Measurements from ENCODE around the gene TAF3. TPM values are rescaled to one million over a fixed set of nuclear protein-coding genes. Genes with fewer than 3 reads are reported as not detected.
"Not testable (repeated sequence)": the region's sequence is repeated elsewhere in the genome, so short reads cannot be mapped to it uniquely, and the experiment has no call there.

TAF3 gene
- total and polyA plus RNA-seq, 11 donors: 5.7 to 14.0 (median 10.3) TPM

DNA sequence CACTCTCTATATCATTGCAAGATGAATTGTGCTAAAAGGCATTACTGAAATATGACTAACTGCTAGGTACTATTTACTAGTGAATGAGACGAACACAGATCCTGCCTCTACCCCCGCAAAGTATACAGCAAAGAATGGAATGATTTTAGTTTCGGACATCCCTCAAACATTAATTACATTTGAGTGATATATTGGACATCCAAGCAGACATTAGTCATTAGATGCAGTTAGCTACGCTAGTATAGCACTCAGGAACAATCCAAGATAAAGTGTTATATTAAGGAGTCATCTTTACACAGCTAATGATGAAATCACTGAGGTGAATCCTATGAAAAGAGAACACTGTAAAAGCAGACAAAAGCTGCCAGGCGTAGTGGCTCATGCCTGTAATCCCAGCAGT lies 7.3 kb upstream of the TAF3 start:
- WGBS, 4 donors: 89 to 94% (median 92%) methylated on average over 5 of the region's 5 CpGs
- H3K36me3 ChIP-seq: peaks cover 0 to 37% (median 32%) of the 10 kb centered on the region in 9 donors
- no peaks in the 10 kb centered on the region for H3K27me3 ChIP-seq

DNA sequence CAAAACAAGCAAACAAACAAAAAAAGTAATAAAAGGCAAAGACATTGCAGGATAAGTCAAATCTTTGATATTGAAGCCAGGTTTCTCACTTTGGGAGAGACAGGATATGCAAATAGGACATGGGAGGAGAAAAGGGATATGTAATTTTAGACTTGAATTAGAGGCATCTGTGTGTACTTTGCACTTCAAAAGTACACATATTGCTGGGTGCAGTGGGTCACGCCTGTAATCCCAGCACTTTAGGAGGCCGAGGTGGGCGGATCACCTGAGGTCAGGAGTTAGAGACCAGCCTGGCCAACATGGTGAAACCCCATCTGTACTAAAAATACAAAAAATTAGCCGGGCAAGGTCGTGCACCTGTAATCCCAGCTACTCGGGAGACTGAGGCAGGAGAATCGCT lies 6.6 kb upstream of the TAF3 start:
- H3K27ac ChIP-seq; H3K9me3 ChIP-seq; DNase-seq; intact Hi-C loops (cut with DNase I); ATAC-seq; H3K4me1 ChIP-seq; H3K27me3 ChIP-seq; H3K4me3 ChIP-seq: not testable (repeated sequence)
- 68 to 79% (median 76%) methylated on average over 7 of the region's 7 CpGs for WGBS, 4 donors
- H3K36me3 ChIP-seq: peaks cover 0 to 29% (median 25%) of the 10 kb centered on the region in 9 donors

More for the DNA sequence above, 7.3 kb upstream of the TAF3 start:
- H3K4me3 ChIP-seq: no peak overlapping the region
- ATAC-seq: no peak
- H3K4me1 ChIP-seq: no peaks in the 10 kb centered on the region
- no peaks in the 10 kb centered on the region for H3K9me3 ChIP-seq
- no peak for DNase-seq
- TF ChIP-seq, protein P1, sequence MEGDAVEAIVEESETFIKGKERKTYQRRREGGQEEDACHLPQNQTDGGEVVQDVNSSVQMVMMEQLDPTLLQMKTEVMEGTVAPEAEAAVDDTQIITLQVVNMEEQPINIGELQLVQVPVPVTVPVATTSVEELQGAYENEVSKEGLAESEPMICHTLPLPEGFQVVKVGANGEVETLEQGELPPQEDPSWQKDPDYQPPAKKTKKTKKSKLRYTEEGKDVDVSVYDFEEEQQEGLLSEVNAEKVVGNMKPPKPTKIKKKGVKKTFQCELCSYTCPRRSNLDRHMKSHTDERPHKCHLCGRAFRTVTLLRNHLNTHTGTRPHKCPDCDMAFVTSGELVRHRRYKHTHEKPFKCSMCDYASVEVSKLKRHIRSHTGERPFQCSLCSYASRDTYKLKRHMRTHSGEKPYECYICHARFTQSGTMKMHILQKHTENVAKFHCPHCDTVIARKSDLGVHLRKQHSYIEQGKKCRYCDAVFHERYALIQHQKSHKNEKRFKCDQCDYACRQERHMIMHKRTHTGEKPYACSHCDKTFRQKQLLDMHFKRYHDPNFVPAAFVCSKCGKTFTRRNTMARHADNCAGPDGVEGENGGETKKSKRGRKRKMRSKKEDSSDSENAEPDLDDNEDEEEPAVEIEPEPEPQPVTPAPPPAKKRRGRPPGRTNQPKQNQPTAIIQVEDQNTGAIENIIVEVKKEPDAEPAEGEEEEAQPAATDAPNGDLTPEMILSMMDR (IDR thresholded peaks at IDR 0.05): no peak
- no peak for TF ChIP-seq POLR2A (IDR thresholded peaks at IDR 0.05)
- intact Hi-C loops (cut with DNase I): no loop called here
- no peak overlapping the region for H3K27ac ChIP-seq

DNA sequence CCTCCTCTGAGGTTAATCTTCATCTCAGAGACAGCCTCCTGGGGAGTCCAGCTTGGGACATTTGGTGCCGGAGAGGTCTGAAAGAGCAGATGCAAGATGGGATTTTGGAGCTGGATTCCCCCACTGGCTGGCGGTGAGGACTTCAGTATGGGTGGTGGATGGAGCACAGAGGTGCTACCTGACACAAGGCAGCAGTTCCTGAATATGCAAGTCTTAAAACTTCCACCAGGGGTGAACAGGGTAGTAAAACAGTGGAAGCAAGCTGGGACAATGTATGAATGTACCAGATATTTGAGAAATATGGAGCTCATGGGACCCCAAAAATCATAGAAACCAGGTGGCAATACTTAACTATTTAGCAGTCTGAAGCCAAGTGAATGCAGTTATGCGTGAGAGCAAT lies 4.8 kb upstream of the TAF3 start:
- Histone ChIP-seq H3K27me3 (no peaks in the 10 kb centered on the region), H3K27ac (no peak overlapping the region), H3K36me3 (peaks cover 0 to 12% (median 7%) of the 10 kb centered on the region in 9 donors), H3K4me1 (peaks cover 0 to 8% (median 1%) of the 10 kb centered on the region in 12 donors), H3K4me3 (no peak overlapping the region), H3K9me3 (no peaks in the 10 kb centered on the region)
- intact Hi-C loops (cut with DNase I): no loop called here
- DNase-seq (no peak), ATAC-seq (no peak)
- no peak for TF ChIP-seq POLR2A (IDR thresholded peaks at IDR 0.05)
- TF ChIP-seq, protein P1 (IDR thresholded peaks at IDR 0.05): no peak
- 66 to 76% (median 70%) methylated on average over 3 of the region's 3 CpGs for WGBS, 4 donors

DNA sequence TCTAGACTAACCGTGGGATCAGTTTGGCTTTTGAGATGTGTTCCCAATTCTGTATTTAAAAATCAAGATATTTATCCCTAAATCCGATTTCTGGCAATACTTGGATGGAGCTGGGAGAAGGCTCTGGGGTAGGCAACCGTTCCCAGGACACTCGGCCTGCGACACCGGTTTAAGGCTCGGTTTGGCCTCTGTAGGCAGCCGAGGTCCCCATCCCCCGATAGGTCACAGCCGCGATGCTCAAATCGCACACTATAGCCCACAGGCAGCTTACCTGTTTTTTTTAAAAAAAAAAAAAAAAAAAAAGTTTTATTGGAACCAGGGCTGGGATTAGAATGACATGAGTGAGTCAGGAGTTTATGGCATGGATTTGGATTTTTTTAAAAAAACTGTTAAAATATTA lies 729 bp upstream of the TAF3 start:
- peak overlapping the region; percentile 84 to 99 (median 95) for H3K4me3 ChIP-seq
- H3K9me3 ChIP-seq: no peaks in the 10 kb centered on the region
- peaks cover 4 to 29% (median 18%) of the 10 kb centered on the region in 12 donors for H3K4me1 ChIP-seq
- H3K27me3 ChIP-seq: no peaks in the 10 kb centered on the region
- peak overlapping the region in 1 of 12 donors; percentile 80 for H3K27ac ChIP-seq
- intact Hi-C loops (cut with DNase I): loop anchor here in 1 of 10 donors (2.0 kb wide), 1 partner anchor 21 kb away; no protein-coding TSS in a partner anchor
- DNase-seq (no peak), ATAC-seq (no peak)
- 14 to 21% (median 20%) methylated on average over 12 of the region's 12 CpGs for WGBS, 4 donors
- TF ChIP-seq, protein P1 (IDR thresholded peaks at IDR 0.05): no peak
- no peak for TF ChIP-seq POLR2A (IDR thresholded peaks at IDR 0.05)
- peaks cover 0 to 20% (median 5%) of the 10 kb centered on the region in 9 donors for H3K36me3 ChIP-seq

DNA sequence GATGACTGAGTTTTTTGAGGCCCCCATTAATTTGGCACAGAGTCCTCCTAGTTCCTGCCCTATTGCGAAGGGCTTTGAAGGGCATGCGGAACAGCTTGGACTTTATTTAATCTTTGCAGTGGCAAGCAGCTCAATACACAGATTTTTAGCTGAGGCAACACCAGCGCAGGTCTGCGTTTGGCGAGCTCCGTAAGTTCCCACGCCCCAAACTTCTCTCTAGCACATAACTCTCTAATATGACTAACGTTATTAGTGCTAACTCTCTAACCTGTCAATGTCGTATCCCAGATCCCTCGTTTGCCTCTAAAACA lies 366 bp upstream of the TAF3 start:
- no peaks in the 10 kb centered on the region for H3K27me3 ChIP-seq
- WGBS, 4 donors: 1 to 3% (median 2%) methylated on average over 10 of the region's 10 CpGs
- DNase-seq (no peak), ATAC-seq (no peak)
- peak overlapping the region in 8 of 12 donors; percentile 45 to 84 (median 79) for H3K27ac ChIP-seq
- H3K36me3 ChIP-seq: peaks cover 0 to 24% (median 5%) of the 10 kb centered on the region in 9 donors
- H3K4me1 ChIP-seq: peaks cover 4 to 29% (median 18%) of the 10 kb centered on the region in 12 donors
- H3K4me3 ChIP-seq: peak overlapping the region; percentile 84 to 99 (median 95)
- TF ChIP-seq, protein P1 (IDR thresholded peaks at IDR 0.05): no peak
- TF ChIP-seq POLR2A (IDR thresholded peaks at IDR 0.05): no peak
- intact Hi-C loops (cut with DNase I): loop anchor here in 5 of 10 donors (2.0 kb wide), 2 partner anchors 21 to 29 kb away; partner anchors contain the start of gene ATP5F1C (in 4 of the 5)
- no peaks in the 10 kb centered on the region for H3K9me3 ChIP-seq
